Mesothelial cell of epicardium (in vitro differentiated cells): ENCODE data around the gene RPL22. TPM values are rescaled to one million over a fixed set of nuclear protein-coding genes. Genes with fewer than 3 reads are reported as not detected.

Experiments
- DNase-seq, 2 experiments: peaks; one replicate each; pipeline ENCODE4 v3.0.0; 2021; ENCODE audit warnings: low spot score in 2 of 2; ENCODE audit not compliant: unreplicated experiment in 2 of 2
- H3K27ac Mint-ChIP-seq: 2 replicates; pipeline ENCODE4 v1.8.0; 2021; ENCODE audit warnings: mixed read lengths
- H3K27me3 Mint-ChIP-seq: 2 replicates; pipeline ENCODE4 v1.8.0; 2021; ENCODE audit warnings: low read depth, mixed read lengths
- H3K36me3 Mint-ChIP-seq: 2 replicates; pipeline ENCODE4 v1.8.0; 2021; ENCODE audit warnings: mixed read lengths
- H3K4me1 Mint-ChIP-seq: 2 replicates; pipeline ENCODE4 v1.8.0; 2021; ENCODE audit warnings: mixed read lengths
- H3K4me3 Mint-ChIP-seq: 2 replicates; pipeline ENCODE4 v1.8.0; 2021; ENCODE audit warnings: mild to moderate bottlenecking, moderate library complexity, mixed read lengths
- H3K9me3 Mint-ChIP-seq: 2 replicates; pipeline ENCODE4 v1.8.0; 2021; ENCODE audit warnings: mixed read lengths
- total RNA-seq: library from RNA; stranded (reverse); gene quantifications from 3 replicates; pipeline ENCODE4 v1.2.1, GENCODE V29; 2021
- TF ChIP-seq, protein P1 (sequence below): fragments of 200-600 bp; sonication (generic); IDR thresholded peaks from one replicate; pipeline ENCODE4 v1.5.0; 2021; ENCODE audit warnings: antibody characterized with exemption; ENCODE audit not compliant: unreplicated experiment

Gene RPL22
- total RNA-seq, 1 donor from 2014 or later = 426 TPM

DNA sequence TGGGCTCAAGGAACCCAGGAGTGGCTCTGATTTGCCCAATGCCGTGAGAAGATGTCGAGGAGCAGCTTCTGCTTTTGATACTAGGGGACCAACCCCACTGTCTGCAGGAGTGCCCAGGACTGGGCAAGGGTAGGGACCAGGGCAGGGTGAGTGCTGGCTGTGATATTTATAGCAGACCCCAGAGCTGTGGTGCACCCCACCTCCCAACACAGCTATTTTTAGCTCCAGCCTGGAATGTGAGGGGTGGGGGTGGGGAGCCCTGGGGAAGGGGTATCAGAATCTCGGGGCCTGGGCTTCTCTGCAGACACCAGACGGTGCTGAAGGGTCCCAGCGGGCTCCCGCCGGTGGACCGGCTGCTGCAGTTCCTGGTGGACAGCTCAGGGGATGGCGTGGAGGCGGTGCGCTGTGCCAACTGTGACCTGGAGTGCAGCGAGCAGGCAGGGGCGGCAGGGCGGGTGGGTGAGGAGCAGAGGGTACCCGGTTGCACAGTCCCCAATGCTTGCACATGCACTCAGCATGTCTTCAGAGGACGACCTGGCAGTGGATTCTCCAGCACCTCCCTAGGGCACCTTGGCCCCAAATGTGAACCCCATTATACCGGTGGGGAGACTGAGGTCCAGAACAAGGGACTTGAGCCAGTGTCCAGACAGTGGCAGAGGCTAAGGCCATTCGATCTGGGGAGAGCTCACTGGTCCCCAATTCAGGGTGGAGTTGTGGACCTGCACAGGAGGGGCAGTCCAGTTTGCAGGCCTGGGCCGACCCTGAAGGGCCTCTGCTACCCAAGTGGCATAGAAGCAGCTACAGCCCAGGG lies 7.9 kb upstream of the RPL22 start:
- peaks cover 9% of the 10 kb centered on the region for H3K36me3 Mint-ChIP-seq
- TF ChIP-seq, protein P1, sequence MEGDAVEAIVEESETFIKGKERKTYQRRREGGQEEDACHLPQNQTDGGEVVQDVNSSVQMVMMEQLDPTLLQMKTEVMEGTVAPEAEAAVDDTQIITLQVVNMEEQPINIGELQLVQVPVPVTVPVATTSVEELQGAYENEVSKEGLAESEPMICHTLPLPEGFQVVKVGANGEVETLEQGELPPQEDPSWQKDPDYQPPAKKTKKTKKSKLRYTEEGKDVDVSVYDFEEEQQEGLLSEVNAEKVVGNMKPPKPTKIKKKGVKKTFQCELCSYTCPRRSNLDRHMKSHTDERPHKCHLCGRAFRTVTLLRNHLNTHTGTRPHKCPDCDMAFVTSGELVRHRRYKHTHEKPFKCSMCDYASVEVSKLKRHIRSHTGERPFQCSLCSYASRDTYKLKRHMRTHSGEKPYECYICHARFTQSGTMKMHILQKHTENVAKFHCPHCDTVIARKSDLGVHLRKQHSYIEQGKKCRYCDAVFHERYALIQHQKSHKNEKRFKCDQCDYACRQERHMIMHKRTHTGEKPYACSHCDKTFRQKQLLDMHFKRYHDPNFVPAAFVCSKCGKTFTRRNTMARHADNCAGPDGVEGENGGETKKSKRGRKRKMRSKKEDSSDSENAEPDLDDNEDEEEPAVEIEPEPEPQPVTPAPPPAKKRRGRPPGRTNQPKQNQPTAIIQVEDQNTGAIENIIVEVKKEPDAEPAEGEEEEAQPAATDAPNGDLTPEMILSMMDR = no peak
- H3K27me3 Mint-ChIP-seq = no peaks in the 10 kb centered on the region
- peak overlapping the region; percentile 79 for H3K27ac Mint-ChIP-seq
- no peaks in the 10 kb centered on the region for H3K9me3 Mint-ChIP-seq
- DNase-seq = no peak
- peaks cover 26% of the 10 kb centered on the region for H3K4me1 Mint-ChIP-seq
- H3K4me3 Mint-ChIP-seq = peak overlapping the region; percentile 82

DNA sequence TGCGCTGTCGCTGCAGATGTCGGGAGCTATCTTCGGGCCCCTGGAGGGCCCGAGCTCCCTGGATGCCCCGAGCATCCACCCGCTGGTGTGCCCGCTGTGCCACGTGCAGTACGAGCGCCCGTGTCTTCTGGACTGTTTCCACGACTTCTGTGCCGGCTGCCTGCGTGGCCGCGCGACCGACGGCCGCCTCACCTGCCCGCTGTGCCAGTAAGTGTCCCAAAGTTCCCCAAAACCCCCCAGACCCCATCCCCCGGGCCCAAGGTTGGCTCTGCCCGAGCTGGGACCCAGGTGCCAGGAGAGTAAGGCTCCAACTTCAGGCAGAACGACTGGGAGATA lies 7.1 kb upstream of the RPL22 start:
- peak overlapping the region; percentile 82 for H3K4me3 Mint-ChIP-seq

DNA sequence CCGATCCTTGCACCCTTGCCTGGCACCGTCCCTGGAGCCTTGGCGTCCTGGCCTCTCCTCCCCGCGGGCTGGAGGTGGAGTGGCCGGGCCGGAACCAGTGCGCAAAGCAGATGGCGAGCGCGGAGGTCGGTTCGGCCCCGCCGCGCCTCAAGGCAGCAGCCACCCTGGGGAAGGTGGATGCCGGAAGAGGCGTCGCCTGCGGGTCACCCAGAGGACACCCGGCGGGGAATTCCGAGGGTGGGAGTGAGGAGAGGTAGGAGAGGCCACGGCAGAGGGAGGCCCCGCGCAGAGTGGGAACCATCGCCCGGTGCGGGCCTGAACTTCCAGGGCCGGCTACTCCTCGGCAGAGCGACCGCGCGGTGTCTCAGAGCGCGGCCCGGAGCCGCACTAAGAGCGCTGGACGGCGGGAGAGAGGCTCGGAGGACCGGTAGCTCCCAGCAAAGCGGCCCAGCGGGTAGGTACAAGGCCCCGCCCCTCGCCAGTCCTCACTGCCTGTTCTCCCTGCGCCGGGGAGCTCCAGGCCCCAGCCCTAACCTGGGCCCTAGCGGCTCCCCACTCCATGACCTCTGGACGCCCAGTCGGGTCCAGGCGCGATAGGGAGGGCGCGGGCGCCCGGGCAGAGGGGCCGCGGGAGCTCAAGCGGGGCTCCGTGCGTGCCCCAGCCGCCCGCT lies 6.6 kb upstream of the RPL22 start, which contains the start of gene RNF207:
Gene RNF207, plus strand, starts transcription at position 271 of the 671 bp plus-strand sequence. CDS start 417 bp downstream, outside the sequence.
- Mint-ChIP-seq H3K27ac (peak within 1 kb of the TSS; percentile 97), H3K4me1 (peaks cover 28% of the 10 kb centered on the region), H3K4me3 (peak within 1 kb of the TSS; percentile 82), H3K36me3 (peaks cover 4% of the 10 kb centered on the region), H3K27me3 (no peaks in the 10 kb centered on the region), H3K9me3 (no peaks in the 10 kb centered on the region)
- TF ChIP-seq, protein P1 = no peak
- peak; percentile 82 to 89 for DNase-seq

More for the DNA sequence above, 7.1 kb upstream of the RPL22 start:
- Mint-ChIP-seq H3K27me3 (no peaks in the 10 kb centered on the region), H3K27ac (peak overlapping the region; percentile 79), H3K9me3 (no peaks in the 10 kb centered on the region), H3K4me1 (peaks cover 28% of the 10 kb centered on the region), H3K36me3 (peaks cover 4% of the 10 kb centered on the region)
- DNase-seq = no peak
- TF ChIP-seq, protein P1 = no peak

DNA sequence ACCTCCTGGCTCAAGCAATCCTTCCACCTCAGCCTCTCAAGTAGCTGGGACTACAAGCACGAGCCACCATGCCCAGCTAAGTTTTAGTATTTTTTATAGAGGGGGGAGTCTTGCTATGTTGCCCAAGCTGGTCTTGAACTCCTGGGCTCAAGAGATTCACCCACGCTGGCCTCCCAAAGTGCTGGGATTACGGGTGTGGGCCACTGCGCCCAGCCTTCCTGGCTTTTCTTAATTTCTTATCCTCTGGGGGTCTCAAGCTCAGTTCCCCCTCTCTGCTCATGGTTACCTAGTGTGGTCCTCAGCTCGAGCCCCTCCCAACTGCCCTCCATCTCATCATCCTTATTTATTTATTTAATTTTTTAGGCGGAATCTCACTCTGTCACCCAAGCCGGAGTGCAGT lies 2.9 kb upstream of the RPL22 start:
- Mint-ChIP-seq H3K4me3 (no peak overlapping the region), H3K27me3 (no peaks in the 10 kb centered on the region), H3K4me1 (peaks cover 37% of the 10 kb centered on the region), H3K27ac (no peak overlapping the region), H3K9me3 (no peaks in the 10 kb centered on the region), H3K36me3 (peaks cover 4% of the 10 kb centered on the region)
- TF ChIP-seq, protein P1 = no peak
- no peak for DNase-seq

DNA sequence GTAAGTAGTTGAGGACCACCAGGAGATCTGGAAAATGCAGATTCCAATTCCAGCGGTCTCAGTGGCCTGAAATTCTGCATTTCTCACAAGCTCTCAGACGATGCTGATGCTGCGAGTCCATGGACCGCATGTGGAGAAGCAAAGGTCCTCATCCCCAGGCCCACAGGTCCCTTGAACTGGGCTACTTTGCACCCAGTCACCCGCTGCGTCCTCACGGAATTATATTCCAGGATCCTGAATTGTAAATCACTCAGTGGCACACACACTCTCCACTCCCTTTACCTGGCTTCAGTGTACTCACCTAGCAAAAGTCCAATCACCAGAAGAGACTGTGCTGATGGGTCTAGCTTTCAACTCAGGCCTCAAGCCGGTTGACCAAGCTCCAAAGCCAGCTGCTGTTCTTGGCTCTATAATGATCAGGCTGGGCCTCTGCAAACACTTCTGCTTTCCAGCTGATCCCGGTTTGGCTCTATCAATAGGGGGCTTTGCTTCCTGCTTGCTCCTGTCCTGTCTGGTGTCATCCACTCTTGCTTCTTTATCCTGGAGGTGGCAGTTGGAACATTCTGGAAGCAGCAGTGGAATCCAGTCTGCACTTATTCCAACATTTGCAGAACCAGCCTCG lies 904 bp upstream of the RPL22 start:
- Mint-ChIP-seq H3K27me3 (no peaks in the 10 kb centered on the region), H3K36me3 (peaks cover 12% of the 10 kb centered on the region), H3K4me3 (peak overlapping the region; percentile 83), H3K9me3 (no peaks in the 10 kb centered on the region), H3K4me1 (peaks cover 34% of the 10 kb centered on the region), H3K27ac (peak overlapping the region; percentile 90)
- TF ChIP-seq, protein P1 = no peak
- DNase-seq = no peak
